Retinal pigment epithelial cell (primary cell): Measurements from ENCODE around the gene OR10G7.
"Not testable (repeated sequence)": the region's sequence is repeated elsewhere in the genome, so short reads cannot be mapped to it uniquely, and the experiment has no call there.

ENCODE experiments used
- DNase-seq: peaks from one replicate; pipeline ENCODE4 v3.0.0-alpha.2; 2010; ENCODE audit warnings: low read depth
- H3K4me3 ChIP-seq: 2 replicates; pipeline ENCODE4 v1.5.1; 2011; ENCODE audit warnings: mild to moderate bottlenecking, low read length, control low read depth, moderate library complexity
- CTCF ChIP-seq: conservative IDR thresholded peaks from 2 replicates; pipeline ENCODE4 v1.5.1; 2011; ENCODE audit warnings: low read depth, low read length, control low read depth, inconsistent platforms

Gene OR10G7

DNA sequence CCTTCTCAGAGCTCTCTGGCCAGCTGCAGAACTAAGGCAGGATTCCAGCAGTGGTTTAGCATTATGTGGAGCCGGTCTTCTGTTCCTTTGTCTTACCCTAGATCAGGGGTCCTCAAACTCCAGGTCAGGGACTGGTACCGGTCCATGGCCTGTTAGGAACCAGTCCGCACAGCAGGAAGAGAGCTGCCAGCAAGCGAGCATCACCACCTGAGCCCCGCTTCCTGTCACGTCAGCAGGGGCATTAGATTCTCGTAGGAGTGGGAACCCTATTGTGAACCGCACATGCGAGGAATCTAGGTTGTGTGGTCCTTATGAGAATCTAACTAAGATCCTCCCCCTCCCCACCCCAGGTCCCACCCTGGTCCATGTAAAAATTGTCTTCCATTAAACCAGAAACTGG is 1.6 kb downstream of the OR10G7 start:
- DNase-seq = no peak
- no peak for TF ChIP-seq CTCF
- H3K4me3 ChIP-seq = no peak overlapping the region

DNA sequence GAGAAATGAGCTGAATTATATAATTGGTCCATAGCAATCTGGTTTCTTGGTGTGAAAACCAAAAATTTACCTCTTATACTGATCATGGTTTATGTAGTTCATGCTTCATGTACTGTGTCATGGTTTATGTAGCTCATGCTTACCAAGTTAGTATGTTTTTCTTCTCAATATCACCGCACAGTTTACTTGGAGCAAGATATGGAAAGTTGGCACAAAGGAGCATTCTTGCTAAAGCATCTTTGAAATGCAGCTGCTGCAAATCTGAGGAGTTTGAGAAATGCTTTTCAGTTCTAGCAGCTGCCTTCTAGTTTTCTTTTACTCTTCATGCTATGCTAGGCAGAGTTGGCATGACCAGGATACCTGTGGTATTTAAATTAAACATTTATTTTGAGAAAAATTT is 4.5 kb downstream of the OR10G7 start:
- no peak overlapping the region for H3K4me3 ChIP-seq
- no peak for DNase-seq
- no peak for TF ChIP-seq CTCF

GRCh38 chr11:124026498-124026897 is 14.6 kb downstream of the OR10G7 start, which contains the start of gene OR10G8:
TSS of gene OR10G8 (plus strand) at chr11:124026798. CDS start at chr11:124029623, 2,825 bp downstream.
- DNase-seq = no peak
- no peak for TF ChIP-seq CTCF
- no peak within 1 kb of the TSS for H3K4me3 ChIP-seq

- not testable (repeated sequence) for H3K4me3 ChIP-seq
Observed at GRCh38 chr11:124015837-124016236, 25.3 kb downstream of the OR10G7 start.

DNA sequence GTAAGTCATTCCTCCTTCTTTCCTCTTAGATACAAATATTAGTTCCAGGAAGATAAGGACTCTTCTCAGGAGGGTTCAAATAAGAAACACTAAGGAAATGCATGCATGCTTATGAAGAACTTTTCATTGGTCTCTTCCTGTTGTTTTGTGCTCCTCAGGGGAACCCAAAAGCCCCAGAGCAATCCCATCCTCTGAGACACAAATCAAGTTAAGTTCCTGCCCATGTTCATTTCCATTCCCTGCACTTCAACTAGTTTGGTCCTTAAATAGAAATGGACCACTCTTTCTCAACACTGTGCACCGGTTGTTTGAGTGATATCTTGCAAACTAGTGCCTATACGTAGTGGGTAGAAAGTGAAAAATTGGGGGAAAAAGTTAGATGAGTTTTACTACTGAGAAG is 28.4 kb downstream of the OR10G7 start, which contains the start of gene OR10G4:
OR10G4 (plus strand) TSS at position 301 of the 400 bp plus-strand sequence. CDS start 2,578 bp downstream, outside the sequence.
- no peak within 1 kb of the TSS for H3K4me3 ChIP-seq
- no peak for DNase-seq
- no peak for TF ChIP-seq CTCF

More at GRCh38 chr11:124015837-124016236, 25.3 kb downstream of the OR10G7 start:
- not testable (repeated sequence) for DNase-seq

DNA sequence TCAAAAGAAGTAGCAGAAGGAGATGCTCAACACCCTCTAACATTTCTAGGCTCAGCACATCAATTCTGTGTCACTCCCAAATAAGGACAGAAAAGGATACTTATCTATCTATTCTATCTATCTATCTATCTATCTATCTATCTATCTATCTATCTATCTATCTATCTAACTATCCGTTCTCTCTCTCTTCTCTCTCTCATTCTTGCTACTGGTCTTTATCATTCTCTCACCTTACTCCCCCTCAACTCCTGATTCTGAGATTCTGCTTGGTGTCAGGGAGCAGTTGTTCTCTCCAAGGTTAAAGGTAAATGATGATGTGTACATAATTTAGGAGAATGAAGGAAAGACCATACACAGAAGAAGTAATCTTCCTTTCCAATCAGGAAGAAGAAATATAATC is 46.0 kb downstream of the OR10G7 start, which contains the start of gene OR10G6:
OR10G6 (minus strand) TSS at position 43 of the 400 bp plus-strand sequence; CDS start at position 43, 0 bp downstream.
- no peak within 1 kb of the TSS for H3K4me3 ChIP-seq
- no peak for DNase-seq
- TF ChIP-seq CTCF = no peak
